Rectal smooth muscle tissue (tissue), 1 donor: ENCODE results near the gene MKRN2OS.

Experiments used
- H3K27ac ChIP-seq: one replicate; pipeline ENCODE4 v1.7.0; 2013; ENCODE audit warnings: low read depth, low read length, inconsistent platforms
- H3K27me3 ChIP-seq: one replicate; pipeline ENCODE4 v1.7.0; 2013; ENCODE audit warnings: low read length; ENCODE audit not compliant: control insufficient read depth, insufficient read depth
- H3K36me3 ChIP-seq: one replicate; pipeline ENCODE4 v1.7.0; 2013; ENCODE audit warnings: low read length; ENCODE audit not compliant: control insufficient read depth, insufficient read depth
- H3K4me1 ChIP-seq: one replicate; pipeline ENCODE4 v1.7.0; 2013; ENCODE audit warnings: low read length; ENCODE audit not compliant: control insufficient read depth, insufficient read depth
- H3K4me3 ChIP-seq: one replicate; pipeline ENCODE4 v1.7.0; 2013; ENCODE audit warnings: low read length
- H3K9ac ChIP-seq: one replicate; pipeline ENCODE4 v1.7.0; 2013; ENCODE audit warnings: low read length

The MKRN2OS gene

GRCh38 chr3:12579905-12580304, 34.6 kb upstream of the MKRN2OS start:
- Histone ChIP-seq H3K4me1 (no peaks in the 10 kb centered on the region), H3K36me3 (peaks cover 37% of the 10 kb centered on the region), H3K27ac (no peak overlapping the region), H3K4me3 (no peak overlapping the region), H3K9ac (no peak overlapping the region), H3K27me3 (no peaks in the 10 kb centered on the region)

DNA sequence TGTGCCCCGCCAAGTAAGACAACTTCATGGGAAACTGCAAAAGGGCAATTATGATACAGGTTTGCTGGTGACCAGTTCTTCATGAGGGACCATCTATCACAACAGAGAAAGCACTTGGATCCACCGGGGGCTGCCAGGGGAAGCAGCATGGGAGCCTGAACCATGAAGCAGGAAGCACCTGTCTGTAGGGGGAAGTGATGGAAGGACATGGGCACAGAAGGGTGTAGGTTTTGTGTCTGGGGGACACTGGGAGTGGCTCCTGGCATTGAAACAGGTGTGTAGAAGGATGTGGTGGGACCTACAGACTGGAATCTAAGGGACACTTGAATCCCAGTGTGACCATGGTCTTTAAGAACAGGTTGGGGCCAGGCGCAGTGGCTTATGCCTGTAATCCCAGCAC, 34.2 kb upstream of the MKRN2OS start:
- no peak overlapping the region for H3K4me3 ChIP-seq
- H3K4me1 ChIP-seq, result no peaks in the 10 kb centered on the region
- no peak overlapping the region for H3K9ac ChIP-seq
- H3K27ac ChIP-seq, result no peak overlapping the region
- H3K27me3 ChIP-seq, result no peaks in the 10 kb centered on the region
- peaks cover 37% of the 10 kb centered on the region for H3K36me3 ChIP-seq

- Histone ChIP-seq H3K27me3 (no peaks in the 10 kb centered on the region), H3K36me3 (peaks cover 35% of the 10 kb centered on the region), H3K4me1 (no peaks in the 10 kb centered on the region), H3K4me3 (no peak overlapping the region), H3K9ac (no peak overlapping the region), H3K27ac (no peak overlapping the region)
Observed at GRCh38 chr3:12578742-12579141, 33.4 kb upstream of the MKRN2OS start.

DNA sequence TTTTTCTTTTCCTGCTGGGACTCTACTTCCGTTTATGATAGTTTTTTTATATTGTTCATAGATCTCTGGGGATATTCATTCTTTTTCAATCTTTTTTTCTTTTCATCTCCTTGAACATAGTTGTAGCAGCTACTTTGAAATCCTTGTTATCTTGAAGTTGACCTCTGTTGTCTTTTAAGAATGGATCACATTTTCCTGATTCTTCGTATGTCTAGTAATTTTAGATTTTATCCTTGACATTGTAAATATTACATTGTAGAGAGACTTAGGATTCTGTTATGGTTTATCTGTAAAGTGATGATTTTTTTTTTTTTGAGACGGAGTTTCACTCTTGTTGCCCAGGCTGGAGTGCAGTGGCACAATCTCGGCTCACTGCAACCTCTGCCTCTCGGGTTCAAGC, 32.1 kb upstream of the MKRN2OS start:
- H3K4me1 ChIP-seq, result no peaks in the 10 kb centered on the region
- no peak overlapping the region for H3K27ac ChIP-seq
- peaks cover 26% of the 10 kb centered on the region for H3K36me3 ChIP-seq
- no peaks in the 10 kb centered on the region for H3K27me3 ChIP-seq
- H3K9ac ChIP-seq, result no peak overlapping the region
- H3K4me3 ChIP-seq, result no peak overlapping the region

DNA sequence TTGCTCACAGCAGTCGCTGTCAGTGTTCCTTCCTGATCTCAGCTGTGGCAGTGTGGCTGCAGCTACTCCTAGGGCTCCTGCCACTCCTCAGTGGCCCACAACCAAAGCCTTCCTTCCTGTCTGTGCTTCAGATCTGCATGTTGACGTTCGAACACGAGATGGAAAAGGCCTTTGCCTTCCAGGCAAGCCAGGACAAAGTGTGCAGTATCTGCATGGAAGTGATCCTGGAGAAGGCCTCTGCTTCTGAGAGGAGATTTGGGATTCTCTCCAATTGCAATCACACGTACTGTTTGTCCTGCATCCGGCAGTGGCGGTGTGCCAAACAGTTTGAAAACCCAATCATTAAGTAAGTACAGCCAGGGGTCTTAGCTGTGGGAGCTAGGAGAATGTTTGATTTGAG, 29.4 kb upstream of the MKRN2OS start:
- Histone ChIP-seq H3K9ac (no peak overlapping the region), H3K4me3 (no peak overlapping the region), H3K27me3 (no peaks in the 10 kb centered on the region), H3K27ac (no peak overlapping the region), H3K4me1 (no peaks in the 10 kb centered on the region), H3K36me3 (peaks cover 33% of the 10 kb centered on the region)

- Histone ChIP-seq H3K4me3 (no peak overlapping the region), H3K27ac (no peak overlapping the region), H3K36me3 (peaks cover 32% of the 10 kb centered on the region), H3K9ac (no peak overlapping the region), H3K4me1 (no peaks in the 10 kb centered on the region), H3K27me3 (no peaks in the 10 kb centered on the region)
Observed at GRCh38 chr3:12574131-12574530, 28.8 kb upstream of the MKRN2OS start.

- Histone ChIP-seq H3K27me3 (no peaks in the 10 kb centered on the region), H3K4me1 (no peaks in the 10 kb centered on the region), H3K27ac (no peak overlapping the region), H3K36me3 (peaks cover 32% of the 10 kb centered on the region), H3K4me3 (no peak overlapping the region), H3K9ac (no peak overlapping the region)
Observed at GRCh38 chr3:12571986-12572385, 26.7 kb upstream of the MKRN2OS start.

GRCh38 chr3:12569836-12570235, 24.5 kb upstream of the MKRN2OS start:
- no peak overlapping the region for H3K27ac ChIP-seq
- no peak overlapping the region for H3K4me3 ChIP-seq
- peaks cover 24% of the 10 kb centered on the region for H3K36me3 ChIP-seq
- no peaks in the 10 kb centered on the region for H3K4me1 ChIP-seq
- no peak overlapping the region for H3K9ac ChIP-seq
- no peaks in the 10 kb centered on the region for H3K27me3 ChIP-seq

DNA sequence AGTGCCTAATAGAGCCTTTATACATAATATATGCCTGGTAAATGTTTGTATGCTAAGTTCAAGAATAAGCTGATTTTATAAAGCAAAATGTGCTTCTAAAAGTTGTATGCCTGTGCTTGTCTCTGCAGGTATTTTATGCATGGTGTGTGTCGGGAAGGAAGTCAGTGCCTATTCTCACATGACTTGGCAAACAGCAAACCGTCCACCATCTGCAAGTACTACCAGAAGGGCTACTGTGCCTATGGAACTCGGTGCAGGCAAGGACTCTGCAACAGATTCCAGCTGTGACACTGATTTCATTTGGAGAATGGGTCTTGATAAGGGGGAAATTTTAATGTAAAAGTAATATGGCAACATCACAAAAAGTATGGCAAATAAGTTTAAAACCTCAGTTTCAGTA, 23.4 kb upstream of the MKRN2OS start:
- H3K4me1 ChIP-seq, result no peaks in the 10 kb centered on the region
- peaks cover 18% of the 10 kb centered on the region for H3K36me3 ChIP-seq
- no peak overlapping the region for H3K4me3 ChIP-seq
- H3K9ac ChIP-seq, result no peak overlapping the region
- H3K27ac ChIP-seq, result no peak overlapping the region
- H3K27me3 ChIP-seq, result no peaks in the 10 kb centered on the region

GRCh38 chr3:12566976-12567375, 21.7 kb upstream of the MKRN2OS start:
- no peak overlapping the region for H3K4me3 ChIP-seq
- H3K4me1 ChIP-seq, result no peaks in the 10 kb centered on the region
- no peak overlapping the region for H3K27ac ChIP-seq
- peaks cover 16% of the 10 kb centered on the region for H3K36me3 ChIP-seq
- no peak overlapping the region for H3K9ac ChIP-seq
- H3K27me3 ChIP-seq, result no peaks in the 10 kb centered on the region

- Histone ChIP-seq H3K27me3 (no peaks in the 10 kb centered on the region), H3K27ac (no peak overlapping the region), H3K4me3 (no peak overlapping the region), H3K36me3 (peaks cover 6% of the 10 kb centered on the region), H3K4me1 (peaks cover 12% of the 10 kb centered on the region), H3K9ac (no peak overlapping the region)
Observed at GRCh38 chr3:12562451-12562850, 17.2 kb upstream of the MKRN2OS start.

DNA sequence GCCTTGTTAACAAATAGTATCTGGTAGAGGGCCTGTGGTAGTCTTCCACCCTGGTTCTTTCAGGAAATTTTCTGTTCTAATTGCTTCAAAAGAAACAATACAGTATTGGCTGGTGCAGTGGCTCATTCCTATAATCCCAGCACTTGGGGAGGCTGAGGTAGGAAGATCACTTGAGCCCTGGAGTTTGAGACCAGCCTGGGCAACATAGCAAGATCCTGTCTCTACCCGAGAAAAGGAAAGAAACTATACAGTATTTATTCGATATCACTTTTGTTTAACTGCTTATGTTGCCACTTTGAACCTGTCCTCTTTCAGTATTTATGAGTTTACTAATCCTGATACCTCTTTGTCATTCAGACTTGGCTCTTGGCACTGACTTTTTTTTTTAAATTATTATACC, 16.1 kb upstream of the MKRN2OS start:
- Histone ChIP-seq H3K9ac (no peak overlapping the region), H3K27ac (no peak overlapping the region), H3K36me3 (peaks cover 6% of the 10 kb centered on the region), H3K27me3 (no peaks in the 10 kb centered on the region), H3K4me3 (no peak overlapping the region), H3K4me1 (peaks cover 12% of the 10 kb centered on the region)

DNA sequence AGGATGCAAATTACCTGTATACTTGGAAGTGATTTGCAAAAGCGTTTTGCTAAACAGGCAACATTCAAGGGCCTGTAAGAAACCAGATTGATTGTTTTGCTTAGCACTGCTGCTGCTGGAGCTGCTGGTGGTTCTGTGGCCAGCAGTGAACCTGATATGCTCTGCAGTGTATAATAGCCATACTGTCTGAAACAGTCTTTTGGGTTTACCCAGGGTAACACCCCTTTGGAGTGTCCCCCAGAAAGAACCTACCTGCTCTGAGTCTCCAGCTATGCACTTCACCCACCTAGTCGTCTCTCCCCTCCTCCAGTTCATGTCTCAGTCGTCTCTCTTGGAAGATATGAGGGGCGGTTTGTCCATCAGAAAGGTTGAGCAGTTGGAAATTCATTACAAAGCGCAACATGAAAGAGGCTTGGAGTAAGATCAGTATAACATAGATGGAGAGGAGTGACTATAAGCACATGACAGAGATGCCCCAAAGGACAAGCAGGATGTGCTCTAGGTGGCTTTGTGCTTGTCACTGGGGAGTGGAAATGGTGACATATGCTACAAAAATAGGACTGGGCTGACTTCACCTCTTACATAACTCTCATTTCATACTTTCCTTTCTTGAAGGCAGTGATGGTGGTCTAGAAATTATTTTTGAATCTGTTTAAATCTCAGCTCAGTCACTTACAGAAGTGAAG, 15.3 kb upstream of the MKRN2OS start:
- Histone ChIP-seq H3K4me1 (peaks cover 12% of the 10 kb centered on the region), H3K27ac (no peak overlapping the region), H3K9ac (no peak overlapping the region), H3K36me3 (peaks cover 6% of the 10 kb centered on the region), H3K27me3 (no peaks in the 10 kb centered on the region), H3K4me3 (no peak overlapping the region)
